ENCODE measurements around the gene CLN5.

The CLN5 gene

DNA sequence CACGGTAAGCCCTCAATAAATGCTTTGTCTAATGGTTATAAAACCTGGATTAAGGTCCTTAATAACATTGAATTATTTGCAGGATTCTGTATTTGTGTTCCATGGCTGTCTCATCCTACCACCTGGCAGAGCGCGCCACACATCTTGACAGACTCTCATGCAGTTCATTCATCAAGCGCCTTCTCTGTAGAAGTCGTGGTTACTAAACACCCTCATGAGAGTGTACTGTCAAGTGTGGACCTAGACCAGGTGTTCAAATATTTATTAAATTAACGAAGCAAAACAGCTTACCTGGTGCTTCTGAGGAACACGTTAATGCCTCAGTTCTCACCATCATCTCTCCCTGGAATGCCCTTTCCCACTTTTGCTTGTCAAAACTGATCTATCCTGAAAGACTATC is 48.2 kb downstream of the CLN5 start:
- CTCF ChIA-PET, result no interaction called here
- H3K27ac Mint-ChIP-seq, result no peak overlapping the region
- DNase-seq, result no peak
- H3K9me3 Mint-ChIP-seq, result no peaks in the 10 kb centered on the region
- H3K36me3 Mint-ChIP-seq, result peaks cover 14% of the 10 kb centered on the region
- no peaks in the 10 kb centered on the region for H3K27me3 Mint-ChIP-seq
- H3K4me1 Mint-ChIP-seq, result no peaks in the 10 kb centered on the region
- H3K4me3 Mint-ChIP-seq, result no peak overlapping the region

DNA sequence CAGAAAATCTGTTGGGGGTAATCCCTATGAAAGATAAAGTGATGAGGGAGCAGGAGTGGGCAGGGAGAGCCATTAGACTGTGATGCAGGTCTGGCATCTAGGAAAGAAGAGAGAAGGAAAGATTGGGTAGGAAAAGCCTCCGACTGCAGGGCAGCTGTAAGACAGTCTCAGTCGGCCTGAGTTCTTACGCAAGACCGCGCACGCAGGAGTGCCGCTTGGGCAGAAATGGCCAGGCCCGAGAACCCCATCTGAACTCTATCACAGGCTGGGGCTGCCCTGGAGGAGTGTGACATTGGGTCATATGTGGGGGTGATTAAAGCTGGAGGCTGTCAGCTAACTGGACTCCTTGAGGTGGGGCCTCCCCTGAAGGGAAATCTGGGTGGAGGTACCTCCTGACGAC is 49.0 kb downstream of the CLN5 start:
- H3K36me3 Mint-ChIP-seq, result peaks cover 16% of the 10 kb centered on the region
- DNase-seq, result no peak
- CTCF ChIA-PET, result no interaction called here
- no peak overlapping the region for H3K4me3 Mint-ChIP-seq
- no peaks in the 10 kb centered on the region for H3K4me1 Mint-ChIP-seq
- H3K9me3 Mint-ChIP-seq, result no peaks in the 10 kb centered on the region
- H3K27me3 Mint-ChIP-seq, result no peaks in the 10 kb centered on the region
- no peak overlapping the region for H3K27ac Mint-ChIP-seq

DNA sequence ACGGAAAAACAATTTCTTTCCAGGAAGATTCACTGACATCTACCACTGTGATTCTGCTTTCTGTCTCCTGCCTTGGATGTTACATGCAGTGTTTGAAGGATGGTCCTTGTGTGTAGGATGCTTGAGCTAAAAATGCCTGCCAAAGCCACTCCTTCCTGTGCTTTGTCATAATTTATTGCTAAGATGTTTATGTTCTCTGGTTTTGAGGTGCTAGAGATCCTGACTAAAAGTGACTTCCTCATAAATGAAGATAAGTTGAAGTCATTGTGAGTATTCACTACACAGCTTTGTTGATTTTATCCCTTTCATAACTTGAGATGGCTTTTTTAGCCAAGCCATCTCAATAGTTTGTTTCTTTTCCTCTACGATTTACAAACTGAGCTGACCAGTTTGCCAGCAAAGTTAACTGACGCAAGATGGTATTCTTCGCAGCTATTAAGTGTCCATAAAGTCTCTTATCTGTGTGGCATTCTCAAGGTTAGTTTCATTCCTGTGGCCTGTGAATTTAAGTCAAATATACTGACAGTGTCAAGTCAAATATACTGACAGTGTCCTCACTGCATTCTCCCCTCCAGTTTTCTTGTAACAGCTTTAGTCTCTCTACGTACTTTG is 50.8 kb downstream of the CLN5 start:
- Mint-ChIP-seq H3K4me1 (no peaks in the 10 kb centered on the region), H3K4me3 (no peak overlapping the region), H3K36me3 (peaks cover 30% of the 10 kb centered on the region), H3K27me3 (no peaks in the 10 kb centered on the region), H3K9me3 (no peaks in the 10 kb centered on the region), H3K27ac (no peak overlapping the region)
- CTCF ChIA-PET, result interaction anchor here (0.8 to 1.3 kb wide), 2 partner anchors 10 to 436 kb away, joined by 3 to 4 read pairs; no protein-coding TSS in a partner anchor
- DNase-seq, result no peak

DNA sequence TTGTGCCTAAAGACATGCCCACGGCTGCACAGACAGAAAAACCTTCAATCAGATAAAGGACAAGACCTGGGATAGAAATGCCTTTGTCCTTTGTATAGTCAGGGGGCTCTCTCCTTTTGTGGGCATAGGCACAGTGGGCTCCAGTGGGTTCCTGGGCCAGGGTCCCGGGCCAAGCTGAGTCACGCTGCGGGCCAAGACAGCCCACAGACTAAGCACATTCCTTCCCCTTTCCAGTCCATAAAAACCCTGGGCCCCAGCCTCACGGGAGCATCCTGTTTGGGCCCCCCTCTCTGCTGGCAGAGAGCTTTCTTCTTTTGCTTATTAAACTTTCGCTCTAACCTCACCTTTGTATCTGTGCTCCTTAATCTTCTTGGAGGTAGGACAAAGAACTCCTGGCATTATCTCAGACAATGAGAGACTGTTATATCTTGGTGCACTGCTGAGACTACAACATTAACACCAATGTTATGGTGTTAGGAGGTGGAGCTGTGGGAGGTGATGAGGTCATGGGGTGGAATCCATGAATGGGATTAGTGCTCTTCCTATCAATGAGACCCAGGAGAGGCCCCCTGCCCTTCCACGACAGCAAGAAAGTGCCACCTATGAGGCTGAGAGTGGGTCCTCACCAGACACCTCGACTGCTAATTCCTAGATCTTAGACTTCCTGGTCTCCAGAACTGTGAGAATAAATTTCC is 55.9 kb downstream of the CLN5 start:
- Mint-ChIP-seq H3K27me3 (no peaks in the 10 kb centered on the region), H3K4me1 (no peaks in the 10 kb centered on the region), H3K9me3 (no peaks in the 10 kb centered on the region), H3K36me3 (peaks cover 61% of the 10 kb centered on the region), H3K27ac (no peak overlapping the region), H3K4me3 (no peak overlapping the region)
- CTCF ChIA-PET, result no interaction called here
- no peak for DNase-seq

DNA sequence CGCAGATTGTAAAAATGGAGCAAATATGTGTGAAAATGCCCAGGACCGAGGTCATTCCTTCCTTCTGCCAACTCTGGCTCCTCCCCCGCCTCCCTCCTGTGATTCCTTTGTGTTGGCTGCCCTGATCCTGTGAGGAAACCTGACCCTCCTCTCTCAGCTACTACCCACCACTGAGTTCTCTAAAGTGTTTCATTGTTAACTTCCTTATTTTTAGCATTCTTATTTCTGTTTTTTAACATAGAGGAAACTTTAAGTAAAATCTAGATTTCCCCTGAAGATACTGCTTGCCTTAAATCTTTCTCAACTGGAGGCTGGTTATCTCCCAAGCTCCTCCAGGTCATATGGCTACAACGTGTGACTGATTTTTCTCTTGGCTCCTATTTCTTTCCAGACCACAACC is 56.8 kb downstream of the CLN5 start:
- DNase-seq, result no peak
- Mint-ChIP-seq H3K27me3 (no peaks in the 10 kb centered on the region), H3K4me3 (no peak overlapping the region), H3K9me3 (no peaks in the 10 kb centered on the region), H3K27ac (no peak overlapping the region), H3K4me1 (no peaks in the 10 kb centered on the region), H3K36me3 (peaks cover 54% of the 10 kb centered on the region)
- CTCF ChIA-PET, result no interaction called here

DNA sequence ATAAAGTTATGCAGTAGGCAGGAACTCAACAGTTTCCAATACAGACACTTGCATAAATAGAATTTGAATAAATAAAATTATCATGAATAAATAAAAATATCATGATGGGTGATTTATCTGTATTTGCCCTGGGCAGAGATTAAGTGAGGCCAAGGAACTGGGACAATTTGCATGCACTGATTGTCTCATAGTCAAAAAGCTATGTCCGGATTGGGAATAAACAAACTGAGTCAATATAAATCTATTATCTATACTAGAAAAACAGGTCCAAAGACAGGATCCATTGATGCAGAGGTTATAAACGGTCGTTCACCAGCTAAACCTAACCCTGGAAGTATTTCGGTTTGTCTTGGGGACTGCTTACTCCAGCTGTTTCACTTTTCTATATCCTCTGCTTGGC is 61.3 kb downstream of the CLN5 start:
- CTCF ChIA-PET, result no interaction called here

More for the DNA sequence above, 61.3 kb downstream of the CLN5 start:
- H3K27me3 Mint-ChIP-seq, result no peaks in the 10 kb centered on the region
- no peaks in the 10 kb centered on the region for H3K9me3 Mint-ChIP-seq
- no peak overlapping the region for H3K27ac Mint-ChIP-seq
- H3K4me3 Mint-ChIP-seq, result no peak overlapping the region
- peaks cover 53% of the 10 kb centered on the region for H3K36me3 Mint-ChIP-seq
- DNase-seq, result no peak
- H3K4me1 Mint-ChIP-seq, result no peaks in the 10 kb centered on the region
